ENCODE data around the gene TJP1. TPM values are rescaled to one million over a fixed set of nuclear protein-coding genes. Genes with fewer than 3 reads are reported as not detected.
A peak's percentile ranks its signal among the peaks of the same experiment; 100 is the strongest.

Gene TJP1
- total and polyA plus RNA-seq, 9 of the 15 experiments (the other 6 are each of a cell fraction or from before 2014, with no cell fraction given): 9.1 to 39.3 (median 28.0) TPM

GRCh38 chr15:29672923-29673809, 149.1 kb downstream of the TJP1 start (continued):
- TF ChIP-seq, protein P1, sequence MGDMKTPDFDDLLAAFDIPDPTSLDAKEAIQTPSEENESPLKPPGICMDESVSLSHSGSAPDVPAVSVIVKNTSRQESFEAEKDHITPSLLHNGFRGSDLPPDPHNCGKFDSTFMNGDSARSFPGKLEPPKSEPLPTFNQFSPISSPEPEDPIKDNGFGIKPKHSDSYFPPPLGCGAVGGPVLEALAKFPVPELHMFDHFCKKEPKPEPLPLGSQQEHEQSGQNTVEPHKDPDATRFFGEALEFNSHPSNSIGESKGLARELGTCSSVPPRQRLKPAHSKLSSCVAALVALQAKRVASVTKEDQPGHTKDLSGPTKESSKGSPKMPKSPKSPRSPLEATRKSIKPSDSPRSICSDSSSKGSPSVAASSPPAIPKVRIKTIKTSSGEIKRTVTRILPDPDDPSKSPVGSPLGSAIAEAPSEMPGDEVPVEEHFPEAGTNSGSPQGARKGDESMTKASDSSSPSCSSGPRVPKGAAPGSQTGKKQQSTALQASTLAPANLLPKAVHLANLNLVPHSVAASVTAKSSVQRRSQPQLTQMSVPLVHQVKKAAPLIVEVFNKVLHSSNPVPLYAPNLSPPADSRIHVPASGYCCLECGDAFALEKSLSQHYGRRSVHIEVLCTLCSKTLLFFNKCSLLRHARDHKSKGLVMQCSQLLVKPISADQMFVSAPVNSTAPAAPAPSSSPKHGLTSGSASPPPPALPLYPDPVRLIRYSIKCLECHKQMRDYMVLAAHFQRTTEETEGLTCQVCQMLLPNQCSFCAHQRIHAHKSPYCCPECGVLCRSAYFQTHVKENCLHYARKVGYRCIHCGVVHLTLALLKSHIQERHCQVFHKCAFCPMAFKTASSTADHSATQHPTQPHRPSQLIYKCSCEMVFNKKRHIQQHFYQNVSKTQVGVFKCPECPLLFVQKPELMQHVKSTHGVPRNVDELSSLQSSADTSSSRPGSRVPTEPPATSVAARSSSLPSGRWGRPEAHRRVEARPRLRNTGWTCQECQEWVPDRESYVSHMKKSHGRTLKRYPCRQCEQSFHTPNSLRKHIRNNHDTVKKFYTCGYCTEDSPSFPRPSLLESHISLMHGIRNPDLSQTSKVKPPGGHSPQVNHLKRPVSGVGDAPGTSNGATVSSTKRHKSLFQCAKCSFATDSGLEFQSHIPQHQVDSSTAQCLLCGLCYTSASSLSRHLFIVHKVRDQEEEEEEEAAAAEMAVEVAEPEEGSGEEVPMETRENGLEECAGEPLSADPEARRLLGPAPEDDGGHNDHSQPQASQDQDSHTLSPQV (IDR thresholded peaks at IDR 0.05): peak; percentile 97
- TF ChIP-seq, protein P2, sequence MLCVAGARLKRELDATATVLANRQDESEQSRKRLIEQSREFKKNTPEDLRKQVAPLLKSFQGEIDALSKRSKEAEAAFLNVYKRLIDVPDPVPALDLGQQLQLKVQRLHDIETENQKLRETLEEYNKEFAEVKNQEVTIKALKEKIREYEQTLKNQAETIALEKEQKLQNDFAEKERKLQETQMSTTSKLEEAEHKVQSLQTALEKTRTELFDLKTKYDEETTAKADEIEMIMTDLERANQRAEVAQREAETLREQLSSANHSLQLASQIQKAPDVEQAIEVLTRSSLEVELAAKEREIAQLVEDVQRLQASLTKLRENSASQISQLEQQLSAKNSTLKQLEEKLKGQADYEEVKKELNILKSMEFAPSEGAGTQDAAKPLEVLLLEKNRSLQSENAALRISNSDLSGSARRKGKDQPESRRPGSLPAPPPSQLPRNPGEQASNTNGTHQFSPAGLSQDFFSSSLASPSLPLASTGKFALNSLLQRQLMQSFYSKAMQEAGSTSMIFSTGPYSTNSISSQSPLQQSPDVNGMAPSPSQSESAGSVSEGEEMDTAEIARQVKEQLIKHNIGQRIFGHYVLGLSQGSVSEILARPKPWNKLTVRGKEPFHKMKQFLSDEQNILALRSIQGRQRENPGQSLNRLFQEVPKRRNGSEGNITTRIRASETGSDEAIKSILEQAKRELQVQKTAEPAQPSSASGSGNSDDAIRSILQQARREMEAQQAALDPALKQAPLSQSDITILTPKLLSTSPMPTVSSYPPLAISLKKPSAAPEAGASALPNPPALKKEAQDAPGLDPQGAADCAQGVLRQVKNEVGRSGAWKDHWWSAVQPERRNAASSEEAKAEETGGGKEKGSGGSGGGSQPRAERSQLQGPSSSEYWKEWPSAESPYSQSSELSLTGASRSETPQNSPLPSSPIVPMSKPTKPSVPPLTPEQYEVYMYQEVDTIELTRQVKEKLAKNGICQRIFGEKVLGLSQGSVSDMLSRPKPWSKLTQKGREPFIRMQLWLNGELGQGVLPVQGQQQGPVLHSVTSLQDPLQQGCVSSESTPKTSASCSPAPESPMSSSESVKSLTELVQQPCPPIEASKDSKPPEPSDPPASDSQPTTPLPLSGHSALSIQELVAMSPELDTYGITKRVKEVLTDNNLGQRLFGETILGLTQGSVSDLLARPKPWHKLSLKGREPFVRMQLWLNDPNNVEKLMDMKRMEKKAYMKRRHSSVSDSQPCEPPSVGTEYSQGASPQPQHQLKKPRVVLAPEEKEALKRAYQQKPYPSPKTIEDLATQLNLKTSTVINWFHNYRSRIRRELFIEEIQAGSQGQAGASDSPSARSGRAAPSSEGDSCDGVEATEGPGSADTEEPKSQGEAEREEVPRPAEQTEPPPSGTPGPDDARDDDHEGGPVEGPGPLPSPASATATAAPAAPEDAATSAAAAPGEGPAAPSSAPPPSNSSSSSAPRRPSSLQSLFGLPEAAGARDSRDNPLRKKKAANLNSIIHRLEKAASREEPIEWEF (CRISPR knock-in tag; IDR thresholded peaks at IDR 0.05): peak; percentile 96
- TF ChIP-seq TCFL5 (CRISPR knock-in tag; conservative IDR thresholded peaks at IDR 0.05): peak; percentile 92
- no peak for TF ChIP-seq RBBP5 (IDR thresholded peaks at IDR 0.05; ENCODE audit: borderline replicate concordance, insufficient read depth, low read length, poor library complexity, severe bottlenecking)
- 0 out of 2 replicates have a peak, but pooled peaks have one; percentile 26 for TF ChIP-seq L3MBTL2 (IDR thresholded peaks at IDR 0.05)
- peak; percentile 96 for TF ChIP-seq CREB3 (tag; conservative IDR thresholded peaks at IDR 0.05; ENCODE audit: low read depth)
- TF ChIP-seq HDGF (IDR thresholded peaks at IDR 0.05): no peak
- peak; percentile 69 for TF ChIP-seq RFX1 (IDR thresholded peaks at IDR 0.05)
- TF ChIP-seq CEBPG (CRISPR knock-in tag; IDR thresholded peaks at IDR 0.05): no peak
- TF ChIP-seq CEBPG (tag; conservative IDR thresholded peaks at IDR 0.05 in 1 of 2, IDR thresholded peaks at IDR 0.05 in 1 of 2): peak in 1 of 2 experiments; percentile 54; a peak in 2 of 4 replicates
- TF ChIP-seq, protein P3, sequence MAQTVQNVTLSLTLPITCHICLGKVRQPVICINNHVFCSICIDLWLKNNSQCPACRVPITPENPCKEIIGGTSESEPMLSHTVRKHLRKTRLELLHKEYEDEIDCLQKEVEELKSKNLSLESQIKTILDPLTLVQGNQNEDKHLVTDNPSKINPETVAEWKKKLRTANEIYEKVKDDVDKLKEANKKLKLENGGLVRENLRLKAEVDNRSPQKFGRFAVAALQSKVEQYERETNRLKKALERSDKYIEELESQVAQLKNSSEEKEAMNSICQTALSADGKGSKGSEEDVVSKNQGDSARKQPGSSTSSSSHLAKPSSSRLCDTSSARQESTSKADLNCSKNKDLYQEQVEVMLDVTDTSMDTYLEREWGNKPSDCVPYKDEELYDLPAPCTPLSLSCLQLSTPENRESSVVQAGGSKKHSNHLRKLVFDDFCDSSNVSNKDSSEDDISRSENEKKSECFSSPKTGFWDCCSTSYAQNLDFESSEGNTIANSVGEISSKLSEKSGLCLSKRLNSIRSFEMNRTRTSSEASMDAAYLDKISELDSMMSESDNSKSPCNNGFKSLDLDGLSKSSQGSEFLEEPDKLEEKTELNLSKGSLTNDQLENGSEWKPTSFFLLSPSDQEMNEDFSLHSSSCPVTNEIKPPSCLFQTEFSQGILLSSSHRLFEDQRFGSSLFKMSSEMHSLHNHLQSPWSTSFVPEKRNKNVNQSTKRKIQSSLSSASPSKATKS (CRISPR knock-in tag; IDR thresholded peaks at IDR 0.05): peak; percentile 90
- peak; percentile 99 for TF ChIP-seq DMBX1 (CRISPR knock-in tag; IDR thresholded peaks at IDR 0.05; ENCODE audit: borderline replicate concordance)
- peak; percentile 100 for TF ChIP-seq ZNF175 (CRISPR knock-in tag; IDR thresholded peaks at IDR 0.05; ENCODE audit: low read depth)
